Stimulated activated CD4-positive, alpha-beta T cell treated with anti-CD3 and anti-CD28 coated beads, Interleukin-15, amount 100 ng/mL, for 24 hours (primary cell): ENCODE measurements around the gene TUBB2A.
A peak's percentile ranks its signal among the peaks of the same experiment; 100 is the strongest.
"Not testable (repeated sequence)": the region's sequence is repeated elsewhere in the genome, so short reads cannot be mapped to it uniquely, and the experiment has no call there.

ENCODE experiments used
- DNase-seq: peaks from one replicate; pipeline ENCODE4 v3.0.0-alpha.2; 2020

TUBB2A gene

GRCh38 chr6:3151691-3152090 lies 5.7 kb downstream of the TUBB2A start:
- no peak for DNase-seq

- DNase-seq: no peak
These were observed 9.2 kb downstream of the TUBB2A start for GRCh38 chr6:3147914-3148757.

DNA sequence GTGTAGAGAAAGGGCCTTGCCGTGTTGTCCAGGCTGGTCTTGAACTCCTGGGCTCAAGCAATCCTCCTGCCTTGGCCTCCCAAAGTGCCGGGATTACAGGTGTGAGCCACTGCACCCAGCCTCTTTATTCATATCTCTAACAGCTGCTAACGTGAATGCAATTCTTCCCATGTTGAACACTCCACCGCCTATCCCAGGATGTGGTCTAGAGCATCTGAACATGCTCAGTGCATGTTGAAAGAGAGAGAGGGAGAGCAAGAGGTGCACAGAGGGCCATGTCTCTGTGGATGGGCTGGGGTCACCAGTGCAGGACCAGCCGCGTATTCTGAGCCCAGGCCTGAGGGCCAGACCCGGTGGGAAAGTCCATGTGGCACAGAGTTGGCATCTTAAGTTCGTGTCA lies 12.8 kb downstream of the TUBB2A start:
- DNase-seq: no peak

DNA sequence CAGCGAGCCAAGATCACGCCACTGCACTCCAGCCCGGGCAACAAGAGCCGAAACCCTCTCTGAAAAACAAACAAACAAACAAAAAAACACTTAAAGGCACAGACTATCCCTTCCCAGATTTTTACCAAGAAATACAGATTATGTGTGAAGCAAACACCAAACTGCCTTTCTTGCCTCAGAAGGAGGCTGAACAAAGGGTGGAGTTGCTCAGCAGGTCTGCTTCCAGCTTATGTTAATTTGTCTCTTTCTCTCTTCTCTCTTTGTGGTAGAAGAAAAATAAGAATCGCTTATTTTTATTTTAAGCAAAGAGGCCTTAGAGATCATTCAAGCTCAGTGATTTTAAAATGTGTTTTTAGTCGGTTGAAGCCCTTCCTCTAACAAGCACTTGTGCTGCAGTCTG lies 14.2 kb downstream of the TUBB2A start:
- no peak for DNase-seq

- DNase-seq: no peak
These were observed 14.8 kb downstream of the TUBB2A start for GRCh38 chr6:3142536-3142935.

GRCh38 chr6:3140201-3140600 lies 17.1 kb downstream of the TUBB2A start:
- DNase-seq: no peak

- no peak for DNase-seq
These were observed 18.0 kb downstream of the TUBB2A start for GRCh38 chr6:3139090-3139903.

- DNase-seq: no peak
These were observed 19.0 kb downstream of the TUBB2A start for GRCh38 chr6:3138341-3138740.

- not testable (repeated sequence) for DNase-seq
These were observed 19.5 kb downstream of the TUBB2A start for GRCh38 chr6:3137873-3138272.

DNA sequence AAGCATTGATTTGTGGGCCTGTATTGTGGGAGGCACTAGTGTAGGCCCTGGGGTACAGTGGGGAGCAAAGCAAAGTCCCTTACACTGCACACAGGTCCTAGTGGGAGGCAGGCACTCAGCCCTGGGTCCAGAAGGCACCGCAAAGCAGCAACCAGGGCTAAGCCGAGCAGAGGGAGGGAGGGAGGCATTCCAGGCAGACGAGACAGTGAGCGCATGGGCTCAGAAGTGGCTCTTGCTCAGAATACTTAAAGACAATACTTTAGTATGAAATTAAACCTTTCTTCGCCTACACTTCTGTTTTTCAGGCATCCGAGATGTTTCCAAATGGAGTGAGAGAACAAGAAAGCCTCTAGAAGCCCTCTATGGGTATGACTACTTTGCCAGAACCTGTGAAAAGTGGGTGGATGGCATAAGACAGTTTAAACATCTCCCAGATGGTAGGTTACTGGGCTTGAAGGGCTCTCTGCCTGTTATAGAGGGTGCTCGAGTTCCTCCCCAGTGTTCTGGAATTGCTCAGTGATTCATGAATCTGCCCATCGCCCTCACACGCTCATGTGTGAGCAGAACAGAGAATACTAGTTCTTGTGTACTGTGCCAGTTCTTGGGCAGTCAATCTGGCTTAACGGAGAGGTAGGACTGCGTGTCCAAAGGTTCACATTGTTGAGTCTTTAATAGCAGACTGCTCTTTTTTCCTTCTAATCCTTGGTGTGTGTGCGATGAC lies 20.1 kb downstream of the TUBB2A start:
- DNase-seq: no peak

DNA sequence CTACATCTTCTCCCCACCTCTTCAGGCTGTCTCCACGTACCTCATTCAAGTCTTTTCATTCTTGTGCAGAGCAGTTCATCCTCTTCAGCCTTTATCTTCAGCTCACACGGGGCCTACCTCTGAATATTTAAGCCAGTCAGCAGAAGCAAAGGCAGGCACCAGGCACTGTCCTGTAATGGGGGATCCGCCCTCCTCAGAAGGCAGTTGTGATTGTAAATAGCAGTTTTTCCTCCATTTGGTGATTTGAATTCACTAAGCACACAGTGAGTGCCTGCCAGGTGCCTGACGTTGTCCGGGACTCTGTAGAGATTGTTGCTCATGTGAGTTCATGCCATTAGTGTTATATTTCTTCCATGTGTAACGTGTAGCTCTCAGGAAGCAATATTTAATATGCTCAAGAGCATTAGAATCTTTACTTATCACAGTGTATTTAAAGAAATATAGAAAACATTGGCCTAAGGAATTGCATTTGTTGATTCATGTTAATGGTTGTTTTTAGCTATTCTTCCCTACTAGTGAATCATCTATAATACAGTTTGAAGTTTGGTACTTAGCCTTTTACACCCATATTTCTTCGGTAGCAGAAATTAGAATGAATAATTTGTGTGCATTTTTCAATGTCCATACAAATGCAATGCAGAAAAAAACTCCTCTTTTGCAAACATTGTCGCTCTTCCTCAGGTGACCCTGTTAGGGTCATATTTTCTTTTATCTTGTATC lies 20.9 kb downstream of the TUBB2A start:
- DNase-seq: no peak

GRCh38 chr6:3135668-3136291 lies 21.6 kb downstream of the TUBB2A start:
- DNase-seq: no peak

DNA sequence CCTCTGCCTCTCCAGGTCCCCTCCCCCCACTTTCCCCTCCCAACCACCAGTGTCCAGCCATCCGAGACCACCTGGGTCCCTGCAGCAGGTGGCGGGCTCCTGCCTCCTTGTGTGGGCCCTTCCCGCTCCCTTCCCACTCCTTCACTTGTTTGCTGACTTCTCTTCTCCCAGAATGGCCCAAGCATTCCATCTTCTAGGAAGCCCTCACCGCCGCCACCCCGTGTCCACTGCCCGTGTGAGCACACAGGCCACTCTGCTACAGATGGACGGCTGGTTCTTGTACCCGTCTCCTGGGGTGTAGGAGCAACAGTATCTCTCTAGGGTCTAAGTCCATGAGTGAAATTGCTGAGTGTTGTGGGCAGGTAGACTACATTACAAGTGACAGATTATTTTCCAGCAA lies 23.8 kb downstream of the TUBB2A start:
- no peak for DNase-seq

GRCh38 chr6:3131695-3132094 lies 25.6 kb downstream of the TUBB2A start:
- no peak for DNase-seq

DNA sequence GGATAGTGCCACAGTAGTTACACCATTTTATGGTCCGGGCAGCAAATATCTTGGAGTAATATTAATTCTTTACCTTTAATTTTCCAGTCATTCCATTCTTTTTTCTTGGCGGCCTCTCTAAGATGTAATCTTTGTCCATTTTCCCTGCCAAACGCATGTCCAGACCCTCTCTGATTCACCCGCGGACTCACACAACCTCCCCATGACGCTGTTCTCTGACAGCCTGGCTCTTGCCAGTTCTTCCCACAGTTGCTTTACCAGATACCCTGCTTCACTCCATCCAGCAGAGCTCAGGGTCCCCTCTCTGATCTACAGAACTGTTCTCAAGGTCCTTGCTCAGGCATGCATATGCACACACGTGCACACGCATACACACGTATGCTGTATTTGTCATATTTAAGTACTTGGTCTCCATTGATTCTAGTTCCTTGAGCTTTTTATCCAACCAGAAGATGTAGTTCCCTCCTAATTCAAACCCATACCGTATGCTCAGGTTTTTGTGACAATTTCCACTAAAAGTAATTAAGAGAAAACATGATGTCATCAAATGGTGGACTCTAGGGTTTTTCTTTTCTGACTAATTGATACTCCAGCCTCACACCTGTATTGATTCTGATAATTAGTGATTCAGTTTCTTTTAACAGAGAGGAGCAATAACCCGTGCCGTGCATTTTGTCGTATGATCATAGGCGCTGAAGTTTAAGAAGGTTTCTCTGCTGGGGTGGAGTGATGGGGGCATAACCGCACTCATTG lies 28.8 kb downstream of the TUBB2A start:
- DNase-seq: no peak

GRCh38 chr6:3125815-3126214 lies 31.5 kb downstream of the TUBB2A start:
- DNase-seq: no peak

DNA sequence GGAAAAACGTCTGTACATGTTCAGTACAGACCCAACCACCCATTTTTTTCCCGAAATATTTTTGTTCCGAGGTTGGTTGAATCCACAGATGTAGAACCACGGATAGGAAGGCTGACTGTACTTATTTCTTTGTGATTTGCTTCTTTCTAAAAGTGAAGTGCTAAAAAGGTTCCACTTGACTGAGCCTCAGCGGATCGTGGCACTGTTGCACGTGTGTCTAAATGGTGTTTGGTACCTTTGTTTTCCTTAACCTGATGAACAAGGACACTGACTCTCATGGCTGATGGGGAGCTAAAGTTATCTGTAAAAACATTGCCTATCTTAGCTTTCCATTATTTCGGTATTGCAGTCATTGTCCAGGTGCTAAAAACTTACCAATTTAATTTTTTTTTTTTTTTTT lies 32.7 kb downstream of the TUBB2A start:
- DNase-seq: no peak

- DNase-seq: no peak
These were observed 34.5 kb downstream of the TUBB2A start for GRCh38 chr6:3122823-3123182.

- DNase-seq: no peak
These were observed 36.6 kb downstream of the TUBB2A start for GRCh38 chr6:3120765-3121089.

GRCh38 chr6:3119040-3119723 lies 38.2 kb downstream of the TUBB2A start:
- DNase-seq: no peak

- peak; percentile 100 for DNase-seq
These were observed 38.8 kb downstream of the TUBB2A start, which contains the start of gene BPHL for GRCh38 chr6:3118353-3119039. Gene BPHL, plus strand, starts transcription at chr6:3118711. Its CDS starts 30 bp downstream, at chr6:3118741.
